ENCODE data around the gene KIF25.

KIF25 gene

GRCh38 chr6:167990016-167990945 is 7.2 kb upstream of the KIF25 start:
- TF ChIP-seq CREB1 (IDR thresholded peaks at IDR 0.05; ENCODE audit: low read depth) (no peak), ZBTB7A (IDR thresholded peaks at IDR 0.05; ENCODE audit: low read depth) (no peak), FOXM1 (IDR thresholded peaks at IDR 0.05; ENCODE audit: borderline replicate concordance, low read depth) (no peak), RAD21 (IDR thresholded peaks at IDR 0.05; ENCODE audit: low read depth) (no peak), CEBPB (IDR thresholded peaks at IDR 0.05) (no peak), EGR1 (IDR thresholded peaks at IDR 0.05) (no peak), REST (IDR thresholded peaks at IDR 0.05; ENCODE audit: low read depth) (no peak)

GRCh38 chr6:167993169-167993568 is 4.3 kb upstream of the KIF25 start:
- TF ChIP-seq TCF12 (IDR thresholded peaks at IDR 0.05; ENCODE audit: low read depth) (no peak), USF1 (IDR thresholded peaks at IDR 0.05) (no peak), ZBTB7A (IDR thresholded peaks at IDR 0.05; ENCODE audit: low read depth) (no peak), YY1 (IDR thresholded peaks at IDR 0.05; ENCODE audit: low read depth) (no peak), NFIC (IDR thresholded peaks at IDR 0.05) (no peak), RAD21 (IDR thresholded peaks at IDR 0.05; ENCODE audit: low read depth) (no peak), TEAD4 (IDR thresholded peaks at IDR 0.05) (no peak), REST (IDR thresholded peaks at IDR 0.05; ENCODE audit: low read depth) (no peak), CEBPB (IDR thresholded peaks at IDR 0.05) (no peak), EGR1 (IDR thresholded peaks at IDR 0.05) (no peak), TAF1 (IDR thresholded peaks at IDR 0.05; ENCODE audit: low read depth) (no peak), CREB1 (IDR thresholded peaks at IDR 0.05; ENCODE audit: low read depth) (no peak), FOXM1 (IDR thresholded peaks at IDR 0.05; ENCODE audit: borderline replicate concordance, low read depth) (no peak), EP300 (IDR thresholded peaks at IDR 0.05; ENCODE audit: borderline replicate concordance) (no peak), MAX (IDR thresholded peaks at IDR 0.05) (no peak)

GRCh38 chr6:167993831-167994230 is 3.6 kb upstream of the KIF25 start:
- TF ChIP-seq EGR1 (IDR thresholded peaks at IDR 0.05) (no peak), TCF12 (IDR thresholded peaks at IDR 0.05; ENCODE audit: low read depth) (no peak), REST (IDR thresholded peaks at IDR 0.05; ENCODE audit: low read depth) (no peak), CREB1 (IDR thresholded peaks at IDR 0.05; ENCODE audit: low read depth) (no peak), MAX (IDR thresholded peaks at IDR 0.05) (no peak), FOXM1 (IDR thresholded peaks at IDR 0.05; ENCODE audit: borderline replicate concordance, low read depth) (no peak), YY1 (IDR thresholded peaks at IDR 0.05; ENCODE audit: low read depth) (no peak), TEAD4 (IDR thresholded peaks at IDR 0.05) (no peak), NFIC (IDR thresholded peaks at IDR 0.05) (no peak)

GRCh38 chr6:167995302-167995701 is 2.2 kb upstream of the KIF25 start:
- TF ChIP-seq EP300 (IDR thresholded peaks at IDR 0.05; ENCODE audit: borderline replicate concordance) (no peak), EGR1 (IDR thresholded peaks at IDR 0.05) (no peak), USF1 (IDR thresholded peaks at IDR 0.05) (no peak), MAX (IDR thresholded peaks at IDR 0.05) (no peak), RAD21 (IDR thresholded peaks at IDR 0.05; ENCODE audit: low read depth) (no peak), TCF12 (IDR thresholded peaks at IDR 0.05; ENCODE audit: low read depth) (no peak), FOXM1 (IDR thresholded peaks at IDR 0.05; ENCODE audit: borderline replicate concordance, low read depth) (no peak)

Measured in Ishikawa (cell line).